ENCODE data around the gene EP400. TPM values are rescaled to one million over a fixed set of nuclear protein-coding genes. Genes with fewer than 3 reads are reported as not detected.

Gene EP400
- total RNA-seq, 1 experiment from 2014 or later = 61.7 TPM

DNA sequence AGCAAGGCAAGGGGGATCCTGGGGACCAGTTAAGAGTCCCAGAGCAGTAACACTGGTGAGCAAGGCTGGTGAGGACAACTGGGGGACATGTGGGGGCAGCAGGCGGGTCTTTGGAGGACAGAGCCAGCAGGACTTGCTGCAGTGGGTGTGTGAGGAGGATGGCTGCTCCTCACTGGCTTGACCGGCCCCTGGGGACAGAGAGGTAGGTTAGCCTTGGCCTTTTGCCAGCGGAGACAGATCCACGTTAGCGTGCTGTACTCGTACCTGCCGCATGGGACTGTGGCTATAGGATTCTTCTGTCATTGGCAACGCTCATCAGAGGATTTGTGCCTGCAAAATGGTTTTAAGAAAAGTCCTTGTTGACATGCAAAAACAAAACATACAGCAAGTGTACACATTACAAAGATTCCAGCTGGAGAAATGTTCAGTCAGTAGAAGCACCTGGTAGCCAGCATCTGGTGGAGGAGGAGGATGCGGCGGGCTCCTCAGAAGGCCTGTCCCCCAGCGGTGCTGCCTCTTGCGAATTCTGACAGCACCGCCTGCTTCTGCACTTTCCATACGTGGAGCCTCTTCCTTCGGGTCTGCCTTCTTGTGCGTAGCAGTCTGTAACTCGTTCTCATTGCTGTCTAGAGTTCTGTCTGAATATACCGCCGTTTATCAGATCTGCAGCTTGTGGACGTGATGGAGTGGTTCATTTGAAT lies 91.3 kb downstream of the EP400 start:
- peaks cover 45 to 80% (median 72%) of the 10 kb centered on the region in 3 experiments; a peak in 6 of 7 replicates for H3K36me3 Mint-ChIP-seq (ENCODE audit: insufficient read depth in 1 of 3, low read depth in 3 of 3)
- Histone ChIP-seq H3K4ac (ENCODE audit: low read depth, low read length) (no peak overlapping the region), H4K20me1 (ENCODE audit: control insufficient read depth, insufficient read depth, insufficient read length) (no peaks in the 10 kb centered on the region), H3T11ph (ENCODE audit: low read length) (no peak overlapping the region), H2AK5ac (ENCODE audit: insufficient read length, low read length) (no peak overlapping the region), H4K5ac (ENCODE audit: insufficient read length, low read depth, low read length) (no peak overlapping the region), H4K91ac (ENCODE audit: insufficient read length, low read depth, low read length) (no peak overlapping the region), H3K4me2 (ENCODE audit: insufficient read depth, insufficient read length, low read length) (no peak overlapping the region), H4K8ac (replicated peaks; ENCODE audit: insufficient read length, low read depth, low read length) (no peak overlapping the region), H3K79me2 (ENCODE audit: insufficient read depth, low read length) (0 out of 2 replicates have a peak, but pooled peaks cover 1% of the 10 kb centered on the region), H2BK120ac (ENCODE audit: low read depth, low read length, poor library complexity, severe bottlenecking) (no peak overlapping the region), H3K23me2 (ENCODE audit: insufficient read length, low read depth, low read length, poor library complexity, severe bottlenecking) (no peaks in the 10 kb centered on the region), H3K18ac (ENCODE audit: insufficient read length, low read depth, low read length) (no peak overlapping the region), H2BK20ac (ENCODE audit: low read depth, low read length, poor library complexity, severe bottlenecking) (no peak overlapping the region), H3K4me1 (ENCODE audit: insufficient read depth, low read length) (no peaks in the 10 kb centered on the region; the same call in 1 of the 2 replicates), H3K79me1 (ENCODE audit: insufficient read depth, low read depth, low read length, poor library complexity, severe bottlenecking) (no peaks in the 10 kb centered on the region), H2BK12ac (ENCODE audit: insufficient read length, low read depth, low read length) (no peak overlapping the region), H2BK15ac (ENCODE audit: low read depth, low read length) (no peak overlapping the region), H3K9ac (ENCODE audit: extremely low read depth, insufficient read length, low read length) (no peak overlapping the region), H3K27ac (ENCODE audit: insufficient read length, low read depth, low read length) (no peak overlapping the region), H2BK5ac (ENCODE audit: insufficient read length, low read length) (no peak overlapping the region), H2AFZ (ENCODE audit: low read length) (no peak overlapping the region), H3K56ac (ENCODE audit: insufficient read length, low read depth, low read length) (no peak overlapping the region), H3K23ac (ENCODE audit: insufficient read length, low read depth, low read length) (no peak overlapping the region), H3K9me3 (ENCODE audit: control insufficient read depth, low read depth, low read length) (no peaks in the 10 kb centered on the region), H3K14ac (ENCODE audit: insufficient read depth, low read length) (no peak overlapping the region), H3K27me3 (ENCODE audit: insufficient read depth, low read length) (no peaks in the 10 kb centered on the region)
- 0 out of 2 replicates have a peak, but pooled peaks cover 1% of the 10 kb centered on the region for H3K27me3 Mint-ChIP-seq (ENCODE audit: low read depth)
- no peak for DNase-seq
- peaks cover 0 to 2% of the 10 kb centered on the region in 2 experiments; a peak in 2 of 4 replicates for H3K4me1 Mint-ChIP-seq
- no peaks in the 10 kb centered on the region for H3K9me3 Mint-ChIP-seq
- no peak overlapping the region for H3K4me3 Mint-ChIP-seq
- WGBS (ENCODE audit: extremely low coverage, insufficient read length, low lambda C conversion rate) = no CpG with 5 or more reads among the region's 20 CpGs
- peak overlapping the region; percentile 10 to 54 (median 21); a peak in 4 of 7 replicates for H3K27ac Mint-ChIP-seq
- TF ChIP-seq CTCF (conservative IDR thresholded peaks at IDR 0.05) = no peak
